Epithelial cell of proximal tubule (primary cell): ENCODE data around the gene SRGAP1. TPM values are rescaled to one million over a fixed set of nuclear protein-coding genes. Genes with fewer than 3 reads are reported as not detected.
A peak's percentile ranks its signal among the peaks of the same experiment; 100 is the strongest.
"Not testable (repeated sequence)": the region's sequence is repeated elsewhere in the genome, so short reads cannot be mapped to it uniquely, and the experiment has no call there.

Experiments
- DNase-seq: peaks from one replicate; pipeline ENCODE4 v3.0.0-alpha.2; 2011; ENCODE audit warnings: low read depth
- H3K4me3 ChIP-seq: 2 replicates; pipeline ENCODE4 v1.5.1; 2011; ENCODE audit warnings: low read depth, mild to moderate bottlenecking, low read length
- total RNA-seq: library from RNA; depleted of rRNA; stranded (reverse); fragments of >200 nt; gene quantifications from 2 replicates; pipeline ENCODE4 v1.2.3, GENCODE V29; 2015
- TF ChIP-seq, protein P1 (sequence below): conservative IDR thresholded peaks from 2 replicates; pipeline ENCODE4 v1.5.1; 2012; ENCODE audit warnings: low read depth, mild to moderate bottlenecking, low read length

Gene SRGAP1
- total RNA-seq, 1 donor from 2014 or later, result 9.4 TPM

DNA sequence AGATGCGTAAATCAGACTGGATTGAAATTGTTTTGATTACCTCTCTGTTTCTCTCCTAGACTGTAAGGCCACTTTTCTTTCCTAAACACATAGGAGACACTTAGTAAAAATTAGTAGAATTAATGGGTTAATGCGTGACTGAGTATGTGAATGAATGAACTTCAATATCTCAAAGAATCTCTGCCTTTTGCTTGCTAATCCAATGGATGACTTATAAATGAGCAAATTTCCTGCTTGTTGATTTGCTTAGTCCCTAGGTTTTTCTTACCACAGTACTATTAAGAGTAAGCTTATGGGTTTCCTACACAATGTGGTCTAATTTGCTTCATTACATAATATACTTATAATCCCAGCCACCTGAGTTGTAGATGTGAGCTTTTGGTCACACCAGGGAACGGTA is 164.1 kb downstream of the SRGAP1 start:
- TF ChIP-seq, protein P1, sequence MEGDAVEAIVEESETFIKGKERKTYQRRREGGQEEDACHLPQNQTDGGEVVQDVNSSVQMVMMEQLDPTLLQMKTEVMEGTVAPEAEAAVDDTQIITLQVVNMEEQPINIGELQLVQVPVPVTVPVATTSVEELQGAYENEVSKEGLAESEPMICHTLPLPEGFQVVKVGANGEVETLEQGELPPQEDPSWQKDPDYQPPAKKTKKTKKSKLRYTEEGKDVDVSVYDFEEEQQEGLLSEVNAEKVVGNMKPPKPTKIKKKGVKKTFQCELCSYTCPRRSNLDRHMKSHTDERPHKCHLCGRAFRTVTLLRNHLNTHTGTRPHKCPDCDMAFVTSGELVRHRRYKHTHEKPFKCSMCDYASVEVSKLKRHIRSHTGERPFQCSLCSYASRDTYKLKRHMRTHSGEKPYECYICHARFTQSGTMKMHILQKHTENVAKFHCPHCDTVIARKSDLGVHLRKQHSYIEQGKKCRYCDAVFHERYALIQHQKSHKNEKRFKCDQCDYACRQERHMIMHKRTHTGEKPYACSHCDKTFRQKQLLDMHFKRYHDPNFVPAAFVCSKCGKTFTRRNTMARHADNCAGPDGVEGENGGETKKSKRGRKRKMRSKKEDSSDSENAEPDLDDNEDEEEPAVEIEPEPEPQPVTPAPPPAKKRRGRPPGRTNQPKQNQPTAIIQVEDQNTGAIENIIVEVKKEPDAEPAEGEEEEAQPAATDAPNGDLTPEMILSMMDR, result no peak
- no peak overlapping the region for H3K4me3 ChIP-seq
- peak; percentile 37 for DNase-seq

DNA sequence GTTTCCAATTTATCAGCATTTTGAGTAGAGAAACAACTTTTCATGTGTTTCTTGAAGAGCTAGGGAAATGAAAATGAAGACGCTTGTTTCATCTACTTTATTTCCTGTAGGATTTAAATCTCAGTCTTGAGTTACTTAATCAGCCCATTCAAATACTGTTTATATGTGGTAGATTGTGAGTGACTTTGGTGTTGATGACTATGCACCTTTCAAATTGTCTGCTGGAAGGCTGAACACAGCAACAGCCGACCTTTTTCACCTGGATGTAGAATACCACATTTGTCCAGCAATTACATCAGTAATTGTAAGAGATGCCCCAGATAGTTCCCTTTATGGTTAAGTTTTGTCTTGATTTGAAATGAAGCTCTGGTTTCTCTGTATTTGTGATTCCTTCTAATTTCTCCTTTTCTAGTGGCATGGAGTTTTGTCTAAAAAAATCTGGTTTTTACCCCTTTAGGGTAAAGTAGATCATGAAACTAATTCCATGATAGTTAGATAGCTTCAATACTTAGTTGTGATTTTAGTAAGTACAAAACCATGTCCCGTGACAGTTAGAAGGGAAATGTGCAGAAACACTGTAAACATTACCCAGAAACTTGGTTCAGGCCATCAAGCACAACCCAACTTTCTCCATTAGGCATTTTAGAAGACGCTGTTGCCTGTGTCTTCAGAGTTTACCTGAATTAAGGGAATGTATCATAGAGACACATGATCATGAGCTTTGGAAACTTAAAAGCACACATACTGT is 165.0 kb downstream of the SRGAP1 start:
- TF ChIP-seq, protein P1, result no peak
- no peak overlapping the region for H3K4me3 ChIP-seq
- no peak for DNase-seq

DNA sequence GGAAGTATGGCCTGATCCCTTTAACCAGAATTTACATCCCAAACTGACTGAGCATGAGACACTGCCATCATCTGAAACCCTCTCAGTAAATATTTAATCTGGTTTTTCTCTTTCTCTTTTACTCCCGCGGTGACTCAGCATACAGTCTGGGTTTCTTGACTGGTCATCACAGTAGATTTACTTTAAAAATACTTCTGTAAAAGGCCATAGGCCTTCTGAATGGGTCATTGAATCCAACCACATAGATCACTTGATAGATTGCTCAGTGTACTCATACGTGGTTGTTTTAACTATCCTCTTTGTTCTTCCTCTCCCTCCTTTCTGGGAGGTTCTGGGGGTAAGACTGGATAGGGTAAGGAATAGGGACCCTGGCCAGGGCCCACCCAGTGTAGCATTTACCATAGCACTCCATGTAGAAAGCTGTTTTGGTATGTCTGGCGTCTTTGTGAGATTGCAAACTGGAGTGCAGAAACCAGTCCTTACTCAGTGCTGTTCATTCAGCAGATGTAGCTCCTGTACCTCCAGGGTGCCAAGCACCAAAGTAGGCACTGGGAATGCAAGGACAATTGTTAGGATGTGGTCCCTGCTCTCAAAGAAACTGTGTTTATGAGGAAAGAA is 165.7 kb downstream of the SRGAP1 start:
- TF ChIP-seq, protein P1, result no peak
- DNase-seq, result peak; percentile 53
- no peak overlapping the region for H3K4me3 ChIP-seq

DNA sequence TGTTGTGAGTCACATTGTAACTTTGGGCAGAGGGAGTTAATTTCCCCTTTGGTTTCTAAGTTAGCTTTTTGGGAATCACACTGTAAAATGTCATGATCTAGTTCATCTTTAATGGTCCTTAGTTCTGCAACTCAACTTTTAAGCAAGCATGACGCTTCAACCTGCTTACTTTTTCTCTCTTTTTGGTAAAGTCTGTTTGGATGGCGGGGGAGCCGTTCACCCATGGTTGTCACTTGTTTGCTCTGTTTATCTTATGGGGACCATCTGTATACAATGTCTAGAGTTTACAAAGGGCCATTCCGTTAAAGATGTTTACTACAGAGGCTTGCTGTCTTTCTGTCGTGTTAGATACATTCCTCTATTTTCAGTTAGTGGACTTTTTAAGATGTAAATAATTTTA is 172.0 kb downstream of the SRGAP1 start:
- no peak for DNase-seq
- TF ChIP-seq, protein P1, result no peak
- H3K4me3 ChIP-seq, result no peak overlapping the region

DNA sequence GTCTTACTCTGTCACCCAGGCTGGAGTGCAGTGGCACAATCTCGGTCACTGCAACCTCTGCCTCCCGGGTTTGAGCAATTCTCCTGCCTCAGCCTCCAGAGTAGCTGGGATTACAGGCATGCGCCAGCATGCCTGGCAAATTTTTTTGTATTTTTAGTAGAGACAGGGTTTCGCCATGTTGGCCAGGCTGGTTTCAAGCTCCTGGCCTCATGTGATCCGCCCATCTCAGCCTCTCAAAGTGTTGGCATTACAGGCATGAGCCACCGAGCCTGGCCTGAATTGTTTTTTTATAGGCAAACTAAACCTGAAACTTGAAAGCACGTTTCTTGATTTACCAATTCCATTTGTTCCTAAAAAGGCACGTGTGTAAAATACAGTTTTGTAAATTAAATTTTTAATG is 173.6 kb downstream of the SRGAP1 start:
- DNase-seq, H3K4me3 ChIP-seq: not testable (repeated sequence)

DNA sequence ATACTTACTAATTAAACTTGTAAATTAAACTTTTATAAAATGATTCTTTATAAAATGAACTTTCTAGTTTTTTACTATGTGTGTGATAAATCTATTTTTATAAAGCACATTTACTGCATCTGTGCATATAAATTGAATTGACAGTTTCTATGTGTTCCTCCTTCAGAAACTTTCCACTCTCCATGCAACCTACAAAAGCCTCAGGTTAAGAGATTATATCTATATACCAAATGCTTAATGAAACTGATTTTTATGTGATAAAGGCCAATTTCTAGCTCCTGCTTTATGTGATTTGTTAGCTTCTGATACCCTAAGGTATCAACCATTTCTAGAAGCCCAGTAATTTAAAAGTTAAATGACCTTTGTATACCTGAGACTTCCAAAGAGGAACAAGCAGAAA is 174.0 kb downstream of the SRGAP1 start:
- TF ChIP-seq, protein P1, result no peak
- DNase-seq, result no peak
- no peak overlapping the region for H3K4me3 ChIP-seq

DNA sequence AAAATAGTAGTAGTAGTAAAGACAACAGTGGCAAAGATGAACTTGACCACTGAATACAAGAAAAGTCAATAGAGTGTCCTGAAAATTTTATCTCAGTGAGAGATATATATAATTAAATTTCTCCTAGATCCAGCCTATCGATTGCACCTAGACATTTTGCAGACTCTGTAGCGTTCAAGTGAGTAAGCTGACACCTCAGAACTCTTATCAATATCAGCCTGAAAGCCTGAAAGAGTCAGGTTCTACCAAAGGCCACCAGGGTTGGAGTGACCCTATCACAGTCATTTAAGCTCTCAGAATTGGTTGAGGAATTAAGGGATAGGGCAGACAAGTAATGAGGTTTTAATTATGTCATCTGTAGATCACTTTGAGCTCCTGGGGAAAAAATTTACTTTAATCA is 174.6 kb downstream of the SRGAP1 start:
- no peak for DNase-seq
- no peak overlapping the region for H3K4me3 ChIP-seq
- TF ChIP-seq, protein P1, result no peak
